Prostate gland (tissue), 2 donors: ENCODE measurements around the gene STK26. TPM values are rescaled to one million over a fixed set of nuclear protein-coding genes. Genes with fewer than 3 reads are reported as not detected.

Experiments used
- DNase-seq: peaks from one replicate; pipeline ENCODE4 v3.0.0-alpha.2; 2019; ENCODE audit warnings: low spot score
- H3K27ac ChIP-seq, 2 donors: fragments of 200-600 bp; sonication (generic); 2 replicates each; pipeline ENCODE4 v1.5.1; 2017 to 2019
- H3K27me3 ChIP-seq: fragments of 200-600 bp; sonication (generic); replicated peaks from 2 replicates; pipeline ENCODE4 v1.5.1; 2019; ENCODE audit not compliant: insufficient read depth
- H3K36me3 ChIP-seq, 2 donors: fragments of 200-600 bp; sonication (generic); 1 replicate in 1 of 2; 2 replicates in 1 of 2; pipeline versions ENCODE4 v1.5.1 to v1.8.1; 2017 to 2019
- H3K4me1 ChIP-seq: fragments of 200-600 bp; sonication (generic); replicated peaks from 2 replicates; pipeline ENCODE4 v1.5.1; 2019
- H3K4me3 ChIP-seq, 2 donors: fragments of 200-600 bp; sonication (generic); 2 replicates each; pipeline ENCODE4 v1.5.1; 2017 to 2019
- H3K9me3 ChIP-seq: fragments of 200-600 bp; sonication (generic); 2 replicates; pipeline ENCODE4 v1.5.1; 2017
- POLR2A ChIP-seq: fragments of 450-650 bp; IDR thresholded peaks from one replicate; pipeline ENCODE4 v1.6.1; 2016; ENCODE audit warnings: antibody characterized with exemption, mild to moderate bottlenecking
- POLR2AphosphoS5 ChIP-seq: sonication (generic); formaldehyde crosslinking; IDR thresholded peaks from one replicate; pipeline ENCODE4 v1.6.1; 2017; ENCODE audit warnings: antibody characterized with exemption
- WGBS: methylation state at CpG from one replicate; pipeline ENCODE4 v1.1.5; 2018; 5-methylcytosine and 5-hydroxymethylcytosine counted together
- intact Hi-C: fragments of 100-400 bp; cut with DNase I; formaldehyde crosslinking; loops from one replicate; pipeline ENCODE4 v1.14.2; 2022
- total RNA-seq, 2 donors: library from RNA; depleted of rRNA; stranded (reverse); fragments of >200 nt; gene quantifications; one replicate each; pipeline ENCODE4 v1.1.0, GENCODE V29; 2016
- TF ChIP-seq, protein P1 (sequence below), 4 experiments: fragments of 200-600 bp in 2 of 4; fragments of 450-650 bp in 2 of 4; sonication (generic) in 2 of 4; IDR thresholded peaks; 1 replicate in 3 of 4; 2 replicates in 1 of 4; pipeline ENCODE4 v1.5.1; 2016 to 2019; ENCODE audit warnings: antibody characterized with exemption in 4 of 4, mild to moderate bottlenecking in 2 of 4, moderate library complexity in 2 of 4

The STK26 gene
- total RNA-seq, 2 donors from 2014 or later, result 11.0 to 12.9 TPM

DNA sequence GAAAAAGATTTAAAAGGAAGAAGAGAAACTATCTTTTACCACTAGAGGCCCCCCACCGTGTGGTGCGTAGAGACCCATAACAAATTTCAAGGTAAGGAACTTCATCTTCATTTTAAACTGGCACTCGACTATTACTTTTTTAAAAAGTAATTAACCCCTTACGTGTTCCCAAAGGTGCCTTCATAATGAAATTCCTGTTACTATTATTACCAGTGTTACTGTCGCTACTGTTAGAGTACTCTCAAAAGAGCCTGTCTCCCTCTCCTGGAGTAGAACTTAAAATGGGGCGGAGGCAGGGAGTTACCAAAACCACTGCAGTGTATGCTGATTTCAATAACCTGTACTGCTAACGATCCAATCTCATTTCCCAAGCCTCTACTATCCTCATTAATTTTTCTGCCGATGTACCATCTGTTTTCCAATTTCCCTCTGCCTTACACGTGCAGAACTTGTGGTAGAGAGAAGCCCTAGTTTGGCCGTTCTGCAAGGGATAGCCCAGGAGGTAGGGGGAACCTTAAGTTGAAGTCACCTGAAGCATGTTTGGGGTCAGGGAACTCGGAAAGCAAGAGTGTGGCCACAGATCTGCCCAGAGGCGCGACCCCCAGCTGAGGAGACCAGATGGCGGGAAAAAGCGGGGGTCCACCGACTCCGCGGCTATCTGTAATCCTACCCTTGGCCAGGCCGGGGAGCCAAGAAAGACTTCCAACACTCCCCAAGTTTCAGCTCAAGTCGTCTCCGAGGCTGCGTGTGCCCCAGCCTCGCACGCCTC, 720 bp upstream of the STK26 start:
- no peak for DNase-seq
- 25% methylated on average over 10 of the region's 24 CpGs for WGBS
- H3K27ac ChIP-seq, result peak overlapping the region in 1 of 2 donors; percentile 49
- no peaks in the 10 kb centered on the region for H3K9me3 ChIP-seq
- H3K4me1 ChIP-seq, result no peaks in the 10 kb centered on the region
- H3K27me3 ChIP-seq, result no peaks in the 10 kb centered on the region
- no peaks in the 10 kb centered on the region for H3K36me3 ChIP-seq
- peak overlapping the region; percentile 49 to 52 for H3K4me3 ChIP-seq
- TF ChIP-seq, protein P1, sequence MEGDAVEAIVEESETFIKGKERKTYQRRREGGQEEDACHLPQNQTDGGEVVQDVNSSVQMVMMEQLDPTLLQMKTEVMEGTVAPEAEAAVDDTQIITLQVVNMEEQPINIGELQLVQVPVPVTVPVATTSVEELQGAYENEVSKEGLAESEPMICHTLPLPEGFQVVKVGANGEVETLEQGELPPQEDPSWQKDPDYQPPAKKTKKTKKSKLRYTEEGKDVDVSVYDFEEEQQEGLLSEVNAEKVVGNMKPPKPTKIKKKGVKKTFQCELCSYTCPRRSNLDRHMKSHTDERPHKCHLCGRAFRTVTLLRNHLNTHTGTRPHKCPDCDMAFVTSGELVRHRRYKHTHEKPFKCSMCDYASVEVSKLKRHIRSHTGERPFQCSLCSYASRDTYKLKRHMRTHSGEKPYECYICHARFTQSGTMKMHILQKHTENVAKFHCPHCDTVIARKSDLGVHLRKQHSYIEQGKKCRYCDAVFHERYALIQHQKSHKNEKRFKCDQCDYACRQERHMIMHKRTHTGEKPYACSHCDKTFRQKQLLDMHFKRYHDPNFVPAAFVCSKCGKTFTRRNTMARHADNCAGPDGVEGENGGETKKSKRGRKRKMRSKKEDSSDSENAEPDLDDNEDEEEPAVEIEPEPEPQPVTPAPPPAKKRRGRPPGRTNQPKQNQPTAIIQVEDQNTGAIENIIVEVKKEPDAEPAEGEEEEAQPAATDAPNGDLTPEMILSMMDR (IDR thresholded peaks at IDR 0.05), result no peak
- no peak for TF ChIP-seq POLR2AphosphoS5
- TF ChIP-seq POLR2A, result no peak
- intact Hi-C loops, result loop anchor here (5.0 kb wide), 2 partner anchors 40 to 195 kb away; partner anchors contain the start of gene RAP2C

GRCh38 chrX:132023896-132024386, 839 bp downstream of the STK26 start:
- no peaks in the 10 kb centered on the region for H3K9me3 ChIP-seq
- H3K4me1 ChIP-seq, result no peaks in the 10 kb centered on the region
- TF ChIP-seq, protein P1 (IDR thresholded peaks at IDR 0.05), result no peak
- no peak for TF ChIP-seq POLR2A
- TF ChIP-seq POLR2AphosphoS5, result no peak
- peak overlapping the region; percentile 49 to 52 for H3K4me3 ChIP-seq
- peak; percentile 6 for DNase-seq
- WGBS, result 3% methylated on average over 14 of the region's 16 CpGs
- no peaks in the 10 kb centered on the region for H3K36me3 ChIP-seq
- intact Hi-C loops, result loop anchor here (5.0 kb wide), 2 partner anchors 38 to 193 kb away; partner anchors contain the start of gene RAP2C
- H3K27me3 ChIP-seq, result no peaks in the 10 kb centered on the region
- peak overlapping the region; percentile 65 to 68 for H3K27ac ChIP-seq

DNA sequence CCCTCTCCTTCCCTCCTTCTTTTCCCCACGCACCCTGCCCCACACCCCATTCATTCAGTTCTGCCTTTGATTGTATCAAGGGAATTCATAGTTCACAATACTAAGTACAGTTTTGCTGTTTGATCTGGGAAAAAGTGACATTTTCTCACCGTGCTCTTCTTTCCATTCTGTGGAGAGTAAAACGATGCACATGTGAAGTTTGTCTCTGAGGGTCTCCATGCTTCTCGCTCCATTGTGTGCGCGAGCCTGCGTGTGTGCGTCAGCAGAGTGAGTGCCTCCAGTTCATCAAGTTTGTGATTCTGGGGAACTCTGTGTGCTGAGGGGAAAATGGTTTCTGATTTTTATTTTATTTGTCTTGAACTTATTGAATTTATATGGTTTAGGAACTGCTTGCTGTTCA, 1.9 kb downstream of the STK26 start:
- TF ChIP-seq, protein P1 (IDR thresholded peaks at IDR 0.05), result no peak
- TF ChIP-seq POLR2AphosphoS5 (no peak), POLR2A (no peak)
- Histone ChIP-seq H3K9me3 (no peaks in the 10 kb centered on the region), H3K27me3 (no peaks in the 10 kb centered on the region), H3K4me1 (no peaks in the 10 kb centered on the region), H3K27ac (no peak overlapping the region), H3K36me3 (no peaks in the 10 kb centered on the region), H3K4me3 (no peak overlapping the region)
- DNase-seq, result no peak
- WGBS, result 44% methylated on average over 8 of the region's 8 CpGs
- intact Hi-C loops, result no loop called here

DNA sequence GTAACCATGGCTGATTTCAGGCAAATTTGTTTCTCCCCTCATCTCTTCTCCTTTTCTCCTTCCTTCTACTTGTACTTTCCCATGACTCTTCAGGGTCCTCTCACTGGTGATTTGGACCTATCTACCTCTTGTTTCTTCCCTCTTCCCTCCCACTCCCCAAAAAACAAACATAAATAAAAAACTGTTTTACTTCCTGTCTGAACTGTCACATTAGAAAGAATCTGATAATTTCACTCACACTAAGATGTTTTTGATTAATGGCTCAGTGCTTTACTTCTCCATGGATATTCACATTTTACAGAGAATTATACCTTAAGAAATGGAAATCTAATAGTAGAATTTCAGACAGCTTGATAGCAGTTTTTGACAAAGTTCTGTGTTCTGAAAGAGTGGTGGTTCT, 7.2 kb downstream of the STK26 start:
- Histone ChIP-seq H3K27me3 (no peaks in the 10 kb centered on the region), H3K4me3 (no peak overlapping the region)
- TF ChIP-seq POLR2AphosphoS5 (no peak), POLR2A (no peak)
- TF ChIP-seq, protein P1 (IDR thresholded peaks at IDR 0.05), result no peak

GRCh38 chrX:132031867-132032266, 8.8 kb downstream of the STK26 start:
- H3K4me1 ChIP-seq, result no peaks in the 10 kb centered on the region
- TF ChIP-seq, protein P1 (IDR thresholded peaks at IDR 0.05), result no peak
- TF ChIP-seq POLR2A (no peak), POLR2AphosphoS5 (no peak)
- H3K27me3 ChIP-seq, result no peaks in the 10 kb centered on the region
- no peaks in the 10 kb centered on the region for H3K36me3 ChIP-seq
- intact Hi-C loops, result no loop called here
- no peaks in the 10 kb centered on the region for H3K9me3 ChIP-seq
- DNase-seq, result no peak
- no peak overlapping the region for H3K27ac ChIP-seq
- H3K4me3 ChIP-seq, result no peak overlapping the region
- 72% methylated on average over 4 of the region's 4 CpGs for WGBS

More for the DNA sequence above, 7.2 kb downstream of the STK26 start:
- intact Hi-C loops, result no loop called here
- no peak overlapping the region for H3K27ac ChIP-seq
- no peaks in the 10 kb centered on the region for H3K4me1 ChIP-seq
- H3K9me3 ChIP-seq, result no peaks in the 10 kb centered on the region
- DNase-seq, result no peak
- no peaks in the 10 kb centered on the region for H3K36me3 ChIP-seq
